HPDE6-E6E7 (cell line): ENCODE measurements around the gene MRAP.

Experiments used
- DNase-seq: peaks from one replicate; pipeline ENCODE4 v3.0.0; 2011; ENCODE audit warnings: missing footprints; ENCODE audit errors: extremely low spot score

The MRAP gene

GRCh38 chr21:32322676-32323075, 24.0 kb downstream of the MRAP start:
- DNase-seq = no peak

DNA sequence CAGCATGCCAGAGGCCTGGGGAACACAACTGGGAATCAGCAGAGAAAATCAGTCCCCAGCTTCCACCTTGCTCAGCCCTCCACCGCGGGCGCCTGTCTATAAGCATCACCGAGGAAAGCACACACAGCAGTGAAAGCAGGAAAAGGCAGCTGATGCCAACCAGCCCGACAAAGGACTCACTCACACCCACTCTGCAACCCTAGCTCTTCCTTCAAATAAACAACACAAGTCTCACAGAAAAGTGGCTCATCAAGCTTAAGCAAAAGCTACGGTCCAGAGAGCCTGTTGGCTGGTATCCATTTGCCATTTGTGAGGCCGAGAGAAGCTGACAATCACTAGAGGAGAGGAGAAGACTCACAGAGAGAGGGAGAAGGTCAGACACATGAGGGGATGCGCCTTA, 27.1 kb downstream of the MRAP start:
- no peak for DNase-seq

DNA sequence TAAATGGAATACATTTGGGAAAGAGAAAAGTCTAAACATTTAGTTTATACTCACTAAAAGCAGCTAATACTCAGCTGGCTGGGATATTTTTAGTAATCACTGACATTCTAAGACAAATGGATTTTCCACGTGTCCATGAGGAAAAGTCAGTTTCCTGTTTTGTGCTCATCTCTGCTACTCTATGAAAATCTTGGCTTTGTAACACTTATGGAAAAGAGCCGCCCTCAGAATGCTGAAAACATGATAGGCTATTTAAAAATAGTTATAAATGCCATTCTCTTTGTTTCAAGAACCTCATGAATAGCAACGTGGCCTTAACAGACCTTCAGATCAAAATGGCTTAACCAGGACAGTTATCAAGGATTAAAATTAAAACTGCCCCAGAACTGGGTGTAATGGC, 29.9 kb downstream of the MRAP start:
- no peak for DNase-seq

GRCh38 chr21:32329331-32329730, 30.7 kb downstream of the MRAP start:
- DNase-seq = no peak

GRCh38 chr21:32329776-32330175, 31.1 kb downstream of the MRAP start:
- DNase-seq = no peak

- no peak for DNase-seq
Measured at GRCh38 chr21:32330784-32331311, 32.2 kb downstream of the MRAP start.

- DNase-seq = no peak
Measured at GRCh38 chr21:32331444-32332305, 33.0 kb downstream of the MRAP start.

DNA sequence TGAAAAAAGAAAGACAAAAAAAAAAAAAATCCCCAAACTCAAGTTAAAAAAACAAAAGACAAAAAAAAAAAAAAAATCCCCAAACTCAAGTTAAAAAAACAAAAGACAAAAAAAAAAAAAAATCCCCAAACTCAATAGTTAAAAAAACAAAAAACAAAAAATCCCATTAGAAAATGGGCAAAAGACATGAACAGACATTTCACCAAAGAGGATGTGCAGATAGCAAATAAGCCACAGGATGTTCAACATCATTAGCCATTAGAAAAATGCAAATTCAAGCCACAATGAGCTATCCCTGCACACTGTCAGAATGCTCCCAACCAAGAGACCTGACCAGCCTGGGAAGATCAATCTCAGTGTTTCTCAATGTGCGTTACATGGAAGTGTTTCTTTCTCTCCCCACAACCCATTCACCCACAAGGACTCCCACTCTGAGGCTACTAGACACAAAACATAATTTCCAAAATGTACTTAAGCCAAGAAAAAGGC, 33.9 kb downstream of the MRAP start:
- DNase-seq = no peak

- DNase-seq = no peak
Measured at GRCh38 chr21:32333953-32334673, 35.5 kb downstream of the MRAP start.

DNA sequence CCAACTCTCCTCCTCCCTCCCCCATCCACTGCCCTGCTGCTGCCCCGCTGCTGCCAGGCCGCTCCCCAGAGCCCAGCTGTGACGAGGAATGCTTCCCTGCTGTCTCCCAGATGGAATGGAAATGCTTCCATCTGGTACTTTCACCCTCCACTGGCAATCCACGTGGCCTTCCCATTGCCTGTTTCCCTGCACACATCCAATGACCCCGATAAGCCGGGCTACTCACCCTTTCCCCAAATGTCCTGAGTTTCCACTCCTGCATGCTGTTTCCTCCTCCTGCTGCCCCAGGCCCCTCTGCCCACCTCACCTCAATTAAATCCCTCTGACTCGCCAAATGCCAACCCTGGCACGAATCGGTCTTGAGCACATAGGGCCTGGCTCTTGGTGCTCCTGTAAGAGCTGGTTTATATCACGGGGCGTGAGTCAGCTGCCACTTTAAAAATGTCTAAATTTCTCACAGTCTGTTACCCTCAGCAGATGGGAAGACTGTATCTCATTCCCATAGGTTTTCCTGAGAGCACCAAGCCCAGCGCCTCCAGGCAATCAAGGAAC, 36.4 kb downstream of the MRAP start:
- DNase-seq = no peak

DNA sequence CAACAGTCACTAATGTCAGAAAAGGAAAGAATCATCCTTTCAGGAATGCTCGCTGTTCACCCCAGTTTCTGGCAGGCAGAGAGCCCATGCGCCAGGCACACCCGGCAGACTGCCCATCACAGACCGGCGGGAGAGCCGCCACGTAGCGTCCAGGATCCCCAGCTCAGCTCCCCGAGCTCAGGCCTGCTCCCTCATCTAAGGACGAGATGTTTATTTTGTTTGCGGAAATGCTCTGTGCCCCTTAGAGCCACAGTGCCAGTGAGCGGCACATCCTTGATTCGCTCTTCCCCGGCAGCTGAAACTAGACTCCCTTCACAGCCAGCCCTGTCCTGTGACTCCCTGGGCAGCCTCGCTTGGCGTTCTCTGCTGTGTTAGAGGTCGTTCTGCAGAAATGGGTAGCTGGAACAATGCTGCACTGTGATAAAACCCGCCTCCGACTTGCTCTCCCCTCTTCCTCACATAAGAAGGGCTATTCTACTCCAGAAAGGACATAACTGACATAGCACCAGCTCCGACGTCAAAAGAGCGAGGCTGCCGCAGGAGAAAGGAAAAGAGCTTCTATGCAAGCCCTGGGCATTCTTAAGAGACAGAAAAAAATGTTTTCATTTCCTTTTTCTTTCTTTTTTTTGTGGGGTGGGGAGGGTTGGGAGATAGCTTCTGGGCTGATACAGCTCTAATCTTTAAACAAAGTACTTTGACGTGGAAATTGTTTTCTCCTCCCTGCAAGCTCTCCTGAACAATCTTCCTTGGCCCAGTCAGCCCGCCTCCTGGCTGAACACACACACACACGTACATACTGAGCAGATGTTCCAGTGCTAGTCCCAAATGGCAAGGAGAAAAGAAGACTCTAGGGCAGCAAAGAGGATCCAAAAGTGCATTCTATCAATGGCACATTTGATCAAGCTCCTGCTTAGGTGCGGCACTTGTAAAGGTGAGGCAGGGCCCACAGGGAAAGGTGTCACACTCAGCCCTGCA, 37.2 kb downstream of the MRAP start:
- DNase-seq = no peak

DNA sequence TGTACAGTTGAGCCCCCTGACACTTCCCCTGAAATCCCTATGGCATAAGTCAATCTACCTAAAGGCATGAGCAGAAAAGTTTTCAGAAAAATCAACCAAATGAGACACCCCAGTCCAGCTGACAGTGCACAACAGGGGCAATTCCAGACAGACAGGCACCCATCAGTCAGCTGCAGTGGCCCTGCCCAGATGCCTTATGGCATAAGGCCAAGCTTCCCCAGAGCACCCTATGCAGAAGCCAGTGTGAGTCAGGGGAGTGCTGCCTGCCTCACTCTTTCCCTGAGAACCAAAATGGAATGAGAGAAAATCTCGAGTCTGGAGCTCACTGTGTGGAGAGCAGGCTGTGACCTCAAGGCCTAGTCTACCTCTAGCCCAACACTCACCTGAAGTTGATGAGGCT, 38.1 kb downstream of the MRAP start:
- DNase-seq = peak; percentile 27

- DNase-seq = no peak
Measured at GRCh38 chr21:32337206-32337605, 38.6 kb downstream of the MRAP start.

DNA sequence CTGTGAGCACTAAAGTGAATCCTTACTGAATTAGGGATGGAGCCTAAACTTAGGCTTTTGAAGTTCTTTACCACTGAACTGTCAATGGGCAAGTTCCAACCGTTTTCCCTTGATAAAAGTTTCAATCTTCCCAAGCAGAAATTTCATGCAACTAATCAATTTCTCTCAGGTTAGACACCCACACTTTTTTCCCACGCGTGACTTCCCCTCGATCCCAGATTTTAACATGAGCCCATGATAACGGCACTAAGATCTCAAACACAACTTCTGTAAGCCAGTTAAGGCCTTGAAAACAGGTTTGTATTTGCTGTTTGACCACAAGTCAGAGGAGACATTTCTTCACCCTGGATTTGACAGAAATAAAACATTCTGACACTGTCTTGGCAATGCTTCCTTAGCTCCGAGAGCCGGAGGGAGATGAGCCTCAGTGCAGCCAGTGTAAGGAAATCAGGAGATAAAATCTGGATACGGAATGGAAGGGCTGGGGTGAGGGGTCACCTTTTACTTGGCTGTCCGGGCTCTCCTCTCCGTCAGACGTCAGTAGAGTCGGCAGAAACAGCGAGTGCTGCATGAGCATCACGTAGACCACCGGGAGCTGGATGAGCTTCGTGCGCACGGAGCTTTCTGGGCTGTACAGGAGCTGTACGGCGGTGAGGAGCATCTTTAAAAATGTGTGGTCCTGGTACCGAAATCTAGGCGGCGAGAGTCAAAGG, 39.7 kb downstream of the MRAP start:
- no peak for DNase-seq

GRCh38 chr21:32340863-32341848, 42.5 kb downstream of the MRAP start:
- DNase-seq = no peak

DNA sequence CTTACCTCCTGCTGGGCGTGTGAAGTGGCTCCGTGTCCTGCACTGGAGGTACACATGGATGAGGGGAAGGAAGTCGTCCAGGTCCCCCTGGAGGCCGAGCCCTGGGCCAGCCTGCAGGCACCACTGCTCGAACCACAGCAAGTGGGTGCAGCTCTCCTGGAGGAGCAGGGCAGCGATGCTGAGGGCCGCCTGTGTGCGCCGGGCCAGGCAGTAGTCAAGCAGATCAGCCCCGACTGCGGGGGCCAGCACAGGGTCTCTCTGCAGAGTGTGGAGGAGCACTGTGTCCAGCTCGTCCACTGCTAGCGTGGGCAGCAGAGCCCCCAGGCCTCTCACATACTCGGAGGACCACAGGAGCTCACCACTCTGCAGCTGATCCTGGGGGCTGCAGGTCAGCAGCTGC, 48.3 kb downstream of the MRAP start:
- no peak for DNase-seq

DNA sequence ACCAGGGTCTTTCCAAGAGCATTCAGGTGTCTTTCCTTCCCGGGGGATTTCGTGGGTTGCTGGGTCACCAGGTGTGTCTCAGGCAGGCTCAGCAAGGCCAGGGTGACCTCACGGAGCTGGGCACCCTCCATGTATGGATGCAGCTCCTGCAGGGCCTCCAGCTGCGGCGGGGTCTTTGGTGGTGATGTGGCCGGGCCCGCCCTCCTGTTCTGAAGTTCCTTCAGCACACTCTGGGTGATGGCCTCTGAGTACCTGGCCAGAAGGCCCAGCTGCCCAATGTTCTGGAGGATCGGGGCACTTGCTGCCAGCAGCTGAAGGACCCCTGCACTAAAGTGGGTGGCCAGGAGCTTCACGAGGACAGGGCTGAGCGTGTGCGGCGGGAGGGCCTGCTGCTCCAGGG, 48.7 kb downstream of the MRAP start:
- DNase-seq = no peak

DNA sequence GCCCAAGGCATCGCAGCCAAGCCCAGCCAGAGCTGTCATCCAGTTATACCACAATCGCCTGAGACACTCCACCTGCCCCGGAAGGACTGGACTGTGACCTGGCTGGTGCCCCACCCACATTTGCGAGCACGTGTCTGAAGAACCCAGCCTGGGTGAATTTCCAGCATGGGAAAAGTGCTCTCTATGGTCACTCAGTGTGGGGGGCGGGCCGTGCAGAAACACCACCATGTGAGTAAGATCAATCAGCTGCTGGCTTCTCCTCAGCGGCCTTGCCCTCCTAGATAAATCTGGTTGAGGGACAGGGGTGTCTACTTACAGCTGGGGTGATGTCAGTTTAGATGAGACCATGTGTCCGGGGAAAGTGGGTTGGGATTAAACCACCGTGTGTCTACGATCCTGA, 49.3 kb downstream of the MRAP start:
- DNase-seq = no peak

DNA sequence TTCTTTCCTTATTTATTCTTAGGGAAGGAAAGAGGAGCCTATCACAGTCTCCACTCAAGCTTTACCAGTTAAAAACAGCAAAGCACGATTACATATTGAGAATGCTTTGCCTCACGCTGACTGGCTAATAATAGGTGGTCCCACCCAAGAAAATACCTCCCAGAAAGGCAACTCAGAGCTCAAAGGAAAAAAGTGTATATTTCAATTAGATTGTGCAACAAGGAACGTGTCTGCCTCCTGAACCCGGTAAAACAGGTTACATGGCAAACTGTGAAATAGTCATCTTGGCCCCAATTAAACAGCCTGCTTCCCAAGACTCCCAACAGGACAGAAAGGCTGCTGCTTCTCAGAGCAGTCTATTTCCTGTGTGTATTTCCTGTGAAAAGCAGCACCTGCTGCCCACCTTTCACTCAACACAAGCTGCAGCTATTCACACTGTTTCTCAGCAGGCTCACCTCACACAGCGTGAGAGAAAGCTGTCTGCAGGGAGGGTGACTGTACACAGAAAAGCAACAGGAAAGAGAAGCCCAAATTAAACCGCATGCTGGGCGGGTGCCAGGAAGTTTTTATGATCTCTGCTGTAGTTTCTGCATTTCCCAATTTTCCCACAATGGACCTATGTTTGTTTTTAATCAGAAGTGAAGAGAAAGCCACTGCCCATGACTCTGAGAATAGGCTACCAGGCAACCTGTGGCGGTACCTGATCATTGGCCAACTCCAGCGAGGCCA, 50.1 kb downstream of the MRAP start:
- DNase-seq = no peak
